Activated T-helper 2 cell treated with anti-CD3 and anti-CD28 coated beads, Interferon-gamma antibody, Interleukin-2, Interleukin-4, amounts not matched to agents 10 μg/mL and 5 μg/mL and 100 μg/mL, durations not matched to agents 14 hours and 24 hours and 36 hours (primary cell): ENCODE results near the gene TNPO1. TPM values are rescaled to one million over a fixed set of nuclear protein-coding genes. Genes with fewer than 3 reads are reported as not detected.
A peak's percentile ranks its signal among the peaks of the same experiment; 100 is the strongest.
"Not testable (repeated sequence)": the region's sequence is repeated elsewhere in the genome, so short reads cannot be mapped to it uniquely, and the experiment has no call there.

Experiments used
- DNase-seq: peaks from one replicate; pipeline ENCODE4 v3.0.0; 2021; ENCODE audit warnings: low spot score
- H3K27ac Mint-ChIP-seq: one replicate; pipeline ENCODE4 v1.8.0; 2021; ENCODE audit warnings: mixed read lengths
- H3K27me3 Mint-ChIP-seq: one replicate; pipeline ENCODE4 v1.8.0; 2021; ENCODE audit warnings: low read depth, mixed read lengths
- H3K36me3 Mint-ChIP-seq: one replicate; pipeline ENCODE4 v1.8.0; 2021; ENCODE audit warnings: low read depth, mixed read lengths
- H3K4me1 Mint-ChIP-seq: one replicate; pipeline ENCODE4 v1.8.0; 2021; ENCODE audit warnings: low read depth, mixed read lengths
- H3K4me3 Mint-ChIP-seq: one replicate; pipeline ENCODE4 v1.8.0; 2021; ENCODE audit warnings: low read depth, mild to moderate bottlenecking, moderate library complexity, mixed read lengths
- H3K9me3 Mint-ChIP-seq: one replicate; pipeline ENCODE4 v1.8.0; 2021; ENCODE audit warnings: mixed read lengths
- intact Hi-C: fragments of 100-400 bp; cut with micrococcal nuclease; formaldehyde crosslinking; loops from one replicate; pipeline ENCODE4 v1.15.1; 2023
- total RNA-seq: library from RNA; stranded (reverse); gene quantifications from 2 replicates; pipeline ENCODE4 v1.2.3, GENCODE V29; 2022

Gene TNPO1
- total RNA-seq: 112 and 121 TPM in 2 replicates

GRCh38 chr5:72816284-72817075 lies at the start of gene TNPO1:
TSS of gene TNPO1 (plus strand) at chr5:72816661. CDS start at chr5:72816738, 77 bp downstream.
- intact Hi-C loops: loop anchor here (1.0 to 5.0 kb wide), 4 partner anchors 32 to 449 kb away; partner anchors contain the start of gene FCHO2
- no peaks in the 10 kb centered on the region for H3K9me3 Mint-ChIP-seq
- peak within 1 kb of the TSS; percentile 82 for H3K4me3 Mint-ChIP-seq
- peak; percentile 78 for DNase-seq
- H3K27ac Mint-ChIP-seq: peak within 1 kb of the TSS; percentile 69
- peaks cover 19% of the 10 kb centered on the region for H3K27me3 Mint-ChIP-seq
- H3K36me3 Mint-ChIP-seq: no peaks in the 10 kb centered on the region
- H3K4me1 Mint-ChIP-seq: peaks cover 19% of the 10 kb centered on the region

- no peak for DNase-seq
- Mint-ChIP-seq H3K9me3 (no peaks in the 10 kb centered on the region), H3K4me1 (no peaks in the 10 kb centered on the region), H3K36me3 (no peaks in the 10 kb centered on the region), H3K27me3 (peaks cover 4% of the 10 kb centered on the region), H3K27ac (no peak overlapping the region), H3K4me3 (no peak overlapping the region)
- intact Hi-C loops: no loop called here
These were observed 49.0 kb upstream of the TNPO1 start for GRCh38 chr5:72767289-72768010.

- H3K9me3 Mint-ChIP-seq: no peaks in the 10 kb centered on the region
- H3K27ac Mint-ChIP-seq: no peak overlapping the region
- H3K4me1 Mint-ChIP-seq: no peaks in the 10 kb centered on the region
- no peaks in the 10 kb centered on the region for H3K36me3 Mint-ChIP-seq
- H3K4me3 Mint-ChIP-seq: no peak overlapping the region
- DNase-seq: no peak
- intact Hi-C loops: no loop called here
- H3K27me3 Mint-ChIP-seq: peaks cover 4% of the 10 kb centered on the region
These were observed 46.2 kb upstream of the TNPO1 start for GRCh38 chr5:72770266-72770665.

- H3K9me3 Mint-ChIP-seq: peaks cover 33% of the 10 kb centered on the region
- peaks cover 11% of the 10 kb centered on the region for H3K27me3 Mint-ChIP-seq
- H3K36me3 Mint-ChIP-seq: no peaks in the 10 kb centered on the region
- intact Hi-C loops: no loop called here
- DNase-seq: no peak
- no peak overlapping the region for H3K4me3 Mint-ChIP-seq
- no peaks in the 10 kb centered on the region for H3K4me1 Mint-ChIP-seq
- no peak overlapping the region for H3K27ac Mint-ChIP-seq
These were observed 39.8 kb upstream of the TNPO1 start for GRCh38 chr5:72776684-72777083.

GRCh38 chr5:72779520-72779919 lies 36.9 kb upstream of the TNPO1 start:
- Mint-ChIP-seq H3K4me3 (no peak overlapping the region), H3K4me1 (no peaks in the 10 kb centered on the region), H3K27ac (no peak overlapping the region), H3K27me3 (peaks cover 11% of the 10 kb centered on the region), H3K9me3 (peaks cover 33% of the 10 kb centered on the region), H3K36me3 (no peaks in the 10 kb centered on the region)
- intact Hi-C loops: no loop called here
- DNase-seq: no peak

- peaks cover 13% of the 10 kb centered on the region for H3K9me3 Mint-ChIP-seq
- H3K36me3 Mint-ChIP-seq: no peaks in the 10 kb centered on the region
- no peaks in the 10 kb centered on the region for H3K4me1 Mint-ChIP-seq
- no peak overlapping the region for H3K27ac Mint-ChIP-seq
- intact Hi-C loops: no loop called here
- no peak overlapping the region for H3K4me3 Mint-ChIP-seq
- DNase-seq: no peak
- peaks cover 15% of the 10 kb centered on the region for H3K27me3 Mint-ChIP-seq
These were observed 33.1 kb upstream of the TNPO1 start for GRCh38 chr5:72783354-72783753.

- H3K9me3 Mint-ChIP-seq: peaks cover 7% of the 10 kb centered on the region
- H3K27ac Mint-ChIP-seq: no peak overlapping the region
- no peaks in the 10 kb centered on the region for H3K36me3 Mint-ChIP-seq
- DNase-seq: no peak
- intact Hi-C loops: no loop called here
- no peaks in the 10 kb centered on the region for H3K4me1 Mint-ChIP-seq
- H3K27me3 Mint-ChIP-seq: peaks cover 15% of the 10 kb centered on the region
- no peak overlapping the region for H3K4me3 Mint-ChIP-seq
These were observed 32.3 kb upstream of the TNPO1 start for GRCh38 chr5:72784129-72784528.

- no peaks in the 10 kb centered on the region for H3K9me3 Mint-ChIP-seq
- H3K4me3 Mint-ChIP-seq: no peak overlapping the region
- no peak for DNase-seq
- intact Hi-C loops: no loop called here
- H3K36me3 Mint-ChIP-seq: no peaks in the 10 kb centered on the region
- no peak overlapping the region for H3K27ac Mint-ChIP-seq
- H3K4me1 Mint-ChIP-seq: no peaks in the 10 kb centered on the region
- peaks cover 11% of the 10 kb centered on the region for H3K27me3 Mint-ChIP-seq
These were observed 30.7 kb upstream of the TNPO1 start for GRCh38 chr5:72785801-72786200.

- Mint-ChIP-seq H3K4me3 (no peak overlapping the region), H3K36me3 (no peaks in the 10 kb centered on the region), H3K9me3 (no peaks in the 10 kb centered on the region), H3K27ac (no peak overlapping the region), H3K27me3 (peaks cover 13% of the 10 kb centered on the region), H3K4me1 (no peaks in the 10 kb centered on the region)
- intact Hi-C loops: no loop called here
- no peak for DNase-seq
These were observed 29.8 kb upstream of the TNPO1 start for GRCh38 chr5:72786676-72787075.

GRCh38 chr5:72788866-72789505 lies 27.5 kb upstream of the TNPO1 start:
- H3K4me3 Mint-ChIP-seq: no peak overlapping the region
- DNase-seq: no peak
- H3K27me3 Mint-ChIP-seq: peaks cover 18% of the 10 kb centered on the region
- H3K4me1 Mint-ChIP-seq: no peaks in the 10 kb centered on the region
- no peaks in the 10 kb centered on the region for H3K36me3 Mint-ChIP-seq
- H3K27ac Mint-ChIP-seq: no peak overlapping the region
- intact Hi-C loops: no loop called here
- no peaks in the 10 kb centered on the region for H3K9me3 Mint-ChIP-seq

- peaks cover 20% of the 10 kb centered on the region for H3K27me3 Mint-ChIP-seq
- no peaks in the 10 kb centered on the region for H3K36me3 Mint-ChIP-seq
- no peak for DNase-seq
- intact Hi-C loops: no loop called here
- H3K4me1 Mint-ChIP-seq: no peaks in the 10 kb centered on the region
- H3K27ac Mint-ChIP-seq: no peak overlapping the region
- H3K9me3 Mint-ChIP-seq: no peaks in the 10 kb centered on the region
- no peak overlapping the region for H3K4me3 Mint-ChIP-seq
These were observed 26.3 kb upstream of the TNPO1 start for GRCh38 chr5:72790186-72790585.

- H3K4me3 Mint-ChIP-seq, H3K27ac Mint-ChIP-seq, H3K4me1 Mint-ChIP-seq, H3K36me3 Mint-ChIP-seq, DNase-seq, intact Hi-C loops, H3K9me3 Mint-ChIP-seq: not testable (repeated sequence)
- peaks cover 24% of the 10 kb centered on the region for H3K27me3 Mint-ChIP-seq
These were observed 23.8 kb upstream of the TNPO1 start for GRCh38 chr5:72792662-72793061.

GRCh38 chr5:72796001-72796400 lies 20.5 kb upstream of the TNPO1 start:
- Mint-ChIP-seq H3K27ac (no peak overlapping the region), H3K27me3 (peaks cover 38% of the 10 kb centered on the region), H3K4me1 (no peaks in the 10 kb centered on the region), H3K9me3 (no peaks in the 10 kb centered on the region), H3K4me3 (no peak overlapping the region), H3K36me3 (no peaks in the 10 kb centered on the region)
- DNase-seq: no peak
- intact Hi-C loops: no loop called here
